ENCODE measurements around the gene DDX28. TPM values are rescaled to one million over a fixed set of nuclear protein-coding genes. Genes with fewer than 3 reads are reported as not detected.

Gene DDX28
- total RNA-seq, 1 experiment from 2014 or later, result 13.4 TPM

DNA sequence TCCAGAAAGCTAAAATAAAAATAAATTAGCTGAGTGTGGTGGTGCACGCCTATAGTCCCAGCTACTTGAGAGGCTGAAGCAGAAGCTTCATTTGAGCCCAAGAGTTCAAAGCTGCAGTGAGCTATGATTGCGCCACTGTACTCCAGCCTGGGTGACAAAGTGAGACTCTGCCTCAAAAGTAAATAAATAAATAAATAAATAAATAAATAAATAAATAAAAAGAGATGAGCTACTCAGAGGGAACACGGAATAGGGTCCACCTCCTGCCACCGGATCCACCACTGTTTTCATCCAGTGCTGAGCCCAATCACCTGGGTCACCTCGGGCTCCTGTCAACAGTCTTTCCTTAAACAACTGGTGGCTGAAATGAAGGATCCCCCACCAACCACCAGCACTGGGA, 36.1 kb downstream of the DDX28 start:
- Histone ChIP-seq H3K4me2 (ENCODE audit: low read length) (no peak overlapping the region), H3K9me3 (ENCODE audit: low read length) (no peaks in the 10 kb centered on the region), H3K27me3 (ENCODE audit: low read length) (no peaks in the 10 kb centered on the region), H3K4me3 (ENCODE audit: low read length) (no peak overlapping the region), H3K9me2 (replicated peaks; ENCODE audit: low read length) (no peaks in the 10 kb centered on the region), H2AFZ (ENCODE audit: low read length) (no peak overlapping the region), H3K9ac (ENCODE audit: low read length) (no peak overlapping the region), H3K36me3 (ENCODE audit: low read depth, low read length) (no peaks in the 10 kb centered on the region), H4K20me1 (ENCODE audit: low read length) (no peaks in the 10 kb centered on the region), H3K79me2 (ENCODE audit: low read length) (no peaks in the 10 kb centered on the region), H3F3A (ENCODE audit: low read length, unreplicated experiment) (no peaks in the 10 kb centered on the region), H3K4me1 (ENCODE audit: insufficient read depth, low read length) (no peaks in the 10 kb centered on the region), H3K27ac (ENCODE audit: low read length) (no peak overlapping the region)
- intact Hi-C loops (cut with micrococcal nuclease), result no loop called here
- TF ChIP-seq, protein P1, sequence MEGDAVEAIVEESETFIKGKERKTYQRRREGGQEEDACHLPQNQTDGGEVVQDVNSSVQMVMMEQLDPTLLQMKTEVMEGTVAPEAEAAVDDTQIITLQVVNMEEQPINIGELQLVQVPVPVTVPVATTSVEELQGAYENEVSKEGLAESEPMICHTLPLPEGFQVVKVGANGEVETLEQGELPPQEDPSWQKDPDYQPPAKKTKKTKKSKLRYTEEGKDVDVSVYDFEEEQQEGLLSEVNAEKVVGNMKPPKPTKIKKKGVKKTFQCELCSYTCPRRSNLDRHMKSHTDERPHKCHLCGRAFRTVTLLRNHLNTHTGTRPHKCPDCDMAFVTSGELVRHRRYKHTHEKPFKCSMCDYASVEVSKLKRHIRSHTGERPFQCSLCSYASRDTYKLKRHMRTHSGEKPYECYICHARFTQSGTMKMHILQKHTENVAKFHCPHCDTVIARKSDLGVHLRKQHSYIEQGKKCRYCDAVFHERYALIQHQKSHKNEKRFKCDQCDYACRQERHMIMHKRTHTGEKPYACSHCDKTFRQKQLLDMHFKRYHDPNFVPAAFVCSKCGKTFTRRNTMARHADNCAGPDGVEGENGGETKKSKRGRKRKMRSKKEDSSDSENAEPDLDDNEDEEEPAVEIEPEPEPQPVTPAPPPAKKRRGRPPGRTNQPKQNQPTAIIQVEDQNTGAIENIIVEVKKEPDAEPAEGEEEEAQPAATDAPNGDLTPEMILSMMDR (conservative IDR thresholded peaks at IDR 0.05; ENCODE audit: low read depth, low read length), result no peak
- TF ChIP-seq EZH2phosphoT487 (IDR thresholded peaks at IDR 0.05; ENCODE audit: borderline replicate concordance, low read length) (no peak), EZH2 (IDR thresholded peaks at IDR 0.05; ENCODE audit: low read length, unreplicated experiment) (no peak)
- POLR2A ChIA-PET (ENCODE audit: unreplicated experiment), result interaction anchor here (0.5 kb wide), 1 partner anchor 99 kb away, joined by 10 read pairs; no protein-coding TSS in a partner anchor
- ATAC-seq (no peak), DNase-seq (no peak)
- CTCF ChIA-PET, result no interaction called here
- BruUV-seq (replicated peaks), result no TSS peak

DNA sequence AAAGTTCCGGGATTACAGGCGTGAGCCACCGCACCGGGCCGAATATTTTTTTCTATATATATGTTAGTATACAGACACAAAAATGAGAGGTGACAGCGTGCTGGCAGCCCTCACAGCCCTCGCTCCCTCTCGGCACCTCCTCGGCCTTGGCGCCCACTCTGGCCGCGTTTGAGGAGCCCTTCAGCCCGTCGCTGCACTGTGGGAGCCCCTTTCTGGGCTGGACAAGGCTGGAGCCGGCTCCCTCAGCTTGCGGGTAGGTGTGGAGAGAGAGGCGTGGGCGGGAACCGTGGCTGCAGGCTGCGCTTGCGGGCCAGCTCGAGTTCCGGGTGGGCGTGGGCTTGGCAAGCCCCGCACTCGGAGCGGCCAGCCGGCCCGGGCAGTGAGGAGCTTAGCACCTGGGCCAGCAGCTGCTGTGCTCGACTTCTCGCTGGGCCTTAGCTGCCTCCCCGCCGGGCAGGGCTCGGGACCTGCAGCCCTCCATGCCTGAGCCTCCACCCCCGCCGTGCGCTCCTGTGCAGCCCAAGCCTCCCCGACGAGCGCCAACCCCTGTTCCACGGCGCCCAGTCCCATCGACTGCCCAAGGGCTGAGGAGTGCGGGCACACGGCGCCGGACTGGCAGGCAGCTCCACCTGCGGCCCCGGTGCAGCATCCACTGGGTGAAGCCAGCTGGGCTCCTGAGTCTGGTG, 40.9 kb downstream of the DDX28 start:
- H3K27me3 ChIP-seq (ENCODE audit: low read length), result no peaks in the 10 kb centered on the region
- H3K36me3 ChIP-seq (ENCODE audit: low read depth, low read length), result no peaks in the 10 kb centered on the region
- intact Hi-C loops (cut with micrococcal nuclease), result no loop called here
- H3K27ac ChIP-seq (ENCODE audit: low read length), result no peak overlapping the region
- H3K9me2 ChIP-seq (replicated peaks; ENCODE audit: low read length), result no peaks in the 10 kb centered on the region
- no peaks in the 10 kb centered on the region for H4K20me1 ChIP-seq (ENCODE audit: low read length)
- H3K9me3 ChIP-seq (ENCODE audit: low read length), result no peaks in the 10 kb centered on the region
- no peaks in the 10 kb centered on the region for H3K79me2 ChIP-seq (ENCODE audit: low read length)
- no peaks in the 10 kb centered on the region for H3F3A ChIP-seq (ENCODE audit: low read length, unreplicated experiment)
- BruUV-seq (replicated peaks), result no TSS peak
- no peaks in the 10 kb centered on the region for H3K4me1 ChIP-seq (ENCODE audit: insufficient read depth, low read length)
- H3K4me2 ChIP-seq (ENCODE audit: low read length), result no peak overlapping the region
- ChIA-PET CTCF (interaction anchor here (0.7 kb wide), 1 partner anchor 245 kb away, joined by 3 read pairs; no protein-coding TSS in a partner anchor), POLR2A (ENCODE audit: unreplicated experiment) (no interaction called here)
- ATAC-seq (no peak), DNase-seq (no peak)
- H3K9ac ChIP-seq (ENCODE audit: low read length), result no peak overlapping the region
- TF ChIP-seq EZH2phosphoT487 (IDR thresholded peaks at IDR 0.05; ENCODE audit: borderline replicate concordance, low read length) (no peak), EZH2 (IDR thresholded peaks at IDR 0.05; ENCODE audit: low read length, unreplicated experiment) (no peak)
- TF ChIP-seq, protein P1 (conservative IDR thresholded peaks at IDR 0.05; ENCODE audit: low read depth, low read length), result no peak
- H3K4me3 ChIP-seq (ENCODE audit: low read length), result no peak overlapping the region
- H2AFZ ChIP-seq (ENCODE audit: low read length), result no peak overlapping the region

DNA sequence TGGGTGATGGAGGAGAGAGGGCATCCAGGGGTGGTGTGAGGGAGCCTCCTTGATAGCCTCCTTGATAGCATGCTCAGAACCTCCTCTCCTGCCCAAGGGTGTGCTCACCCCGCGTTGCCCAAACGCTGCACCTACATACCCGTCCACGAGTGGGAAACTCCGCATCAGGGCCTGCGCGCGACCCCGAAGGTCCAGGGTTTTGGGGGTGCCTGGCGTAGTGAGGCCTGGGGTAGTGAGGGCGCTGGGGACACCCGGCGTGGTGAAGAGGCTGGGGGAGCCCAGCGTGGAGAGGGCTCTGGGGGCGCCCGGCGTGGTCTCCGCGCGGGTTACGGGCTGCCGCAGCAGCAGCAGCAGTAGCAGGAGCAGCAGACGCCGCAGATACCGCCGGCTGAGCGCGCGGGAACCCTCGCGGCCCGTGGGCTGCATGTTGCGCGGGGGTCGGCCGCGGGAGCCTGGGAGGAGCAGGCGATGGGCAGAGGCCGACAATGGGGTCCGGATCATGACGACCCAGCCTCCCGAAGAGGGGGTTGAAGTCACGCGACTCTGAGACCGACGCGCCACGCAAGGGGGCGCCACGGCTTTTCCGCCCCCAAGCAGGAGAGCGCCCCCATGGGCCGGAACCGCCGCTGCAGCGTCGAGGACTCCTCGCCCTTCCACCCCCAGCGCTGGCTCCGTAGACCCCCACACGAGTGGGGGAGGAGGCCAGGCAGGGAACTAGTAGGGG, 42.9 kb downstream of the DDX28 start, which contains the start of gene DPEP3:
TSS of gene DPEP3 (minus strand) at position 545 of the 724 bp plus-strand sequence. CDS start at position 426, 119 bp downstream.
- H3K27me3 ChIP-seq (ENCODE audit: low read length), result no peaks in the 10 kb centered on the region
- H3K79me2 ChIP-seq (ENCODE audit: low read length), result no peaks in the 10 kb centered on the region
- ChIA-PET POLR2A (ENCODE audit: unreplicated experiment) (no interaction called here), CTCF (no interaction called here)
- no peaks in the 10 kb centered on the region for H3K4me1 ChIP-seq (ENCODE audit: insufficient read depth, low read length)
- intact Hi-C loops (cut with micrococcal nuclease), result no loop called here
- H2AFZ ChIP-seq (ENCODE audit: low read length), result no peak within 1 kb of the TSS
- no peaks in the 10 kb centered on the region for H3K9me3 ChIP-seq (ENCODE audit: low read length)
- no peak within 1 kb of the TSS for H3K4me2 ChIP-seq (ENCODE audit: low read length)
- H3F3A ChIP-seq (ENCODE audit: low read length, unreplicated experiment), result no peaks in the 10 kb centered on the region
- H3K9ac ChIP-seq (ENCODE audit: low read length), result no peak within 1 kb of the TSS
- DNase-seq, result no peak
- TF ChIP-seq, protein P1 (conservative IDR thresholded peaks at IDR 0.05; ENCODE audit: low read depth, low read length), result no peak
- TF ChIP-seq EZH2 (IDR thresholded peaks at IDR 0.05; ENCODE audit: low read length, unreplicated experiment), result no peak
- H3K4me3 ChIP-seq (ENCODE audit: low read length), result no peak within 1 kb of the TSS
- H3K27ac ChIP-seq (ENCODE audit: low read length), result no peak within 1 kb of the TSS
- no peaks in the 10 kb centered on the region for H3K9me2 ChIP-seq (replicated peaks; ENCODE audit: low read length)
- no peaks in the 10 kb centered on the region for H3K36me3 ChIP-seq (ENCODE audit: low read depth, low read length)
- no peaks in the 10 kb centered on the region for H4K20me1 ChIP-seq (ENCODE audit: low read length)
- no TSS peak for BruUV-seq (replicated peaks)
- no peak for ATAC-seq
